CD4-positive, alpha-beta memory T cell (primary cell): Measurements from ENCODE around the gene GGNBP2. TPM values are rescaled to one million over a fixed set of nuclear protein-coding genes. Genes with fewer than 3 reads are reported as not detected.

Source experiments
- CTCF ChIA-PET: fragments of 350-600 bp; sonication (Branson Sonifier 250); formaldehyde crosslinking; loops from one replicate; lab custom pipeline; 2021; ENCODE audit warnings: inconsistent platforms; ENCODE audit not compliant: partially characterized antibody; lab: Charles Lee
- POLR2A ChIA-PET: fragments of 350-600 bp; sonication (Branson Sonifier 250); formaldehyde crosslinking; loops from one replicate; lab custom pipeline; 2021; ENCODE audit not compliant: partially characterized antibody; lab: Charles Lee
- DNase-seq, 5 donors: peaks; one replicate each; pipeline versions ENCODE4 v3.0.0 to v3.0.0-alpha.2; 2020 to 2022; ENCODE audit warnings: mixed read lengths in 1 of 5
- H3K27ac ChIP-seq: one replicate; pipeline ENCODE4 v1.7.0; 2013; ENCODE audit warnings: low read depth, low read length
- H3K27me3 ChIP-seq: 2 replicates; pipeline ENCODE4 v1.7.0; 2013; ENCODE audit warnings: mild to moderate bottlenecking, low read length, moderate library complexity; ENCODE audit not compliant: insufficient read depth
- H3K36me3 ChIP-seq: 2 replicates; pipeline ENCODE4 v1.7.0; 2013; ENCODE audit warnings: mild to moderate bottlenecking, low read length, moderate library complexity; ENCODE audit not compliant: insufficient read depth
- H3K4me1 ChIP-seq: 2 replicates; pipeline ENCODE4 v1.7.0; 2013; ENCODE audit warnings: mild to moderate bottlenecking, low read length, moderate library complexity; ENCODE audit not compliant: insufficient read depth
- H3K4me3 ChIP-seq, 2 donors: one replicate each; pipeline ENCODE4 v1.7.0; 2013; ENCODE audit warnings: low read length in 2 of 2, mild to moderate bottlenecking in 1 of 2
- H3K9me3 ChIP-seq, 2 donors: one replicate each; pipeline ENCODE4 v1.7.0; 2013; ENCODE audit warnings: low read length in 2 of 2, control low read depth in 1 of 2; ENCODE audit not compliant: control insufficient read depth in 1 of 2
- H3K27ac Mint-ChIP-seq, 7 donors: one replicate each; pipeline ENCODE4 v1.8.0; 2020 to 2021; ENCODE audit warnings: mixed read lengths in 7 of 7, mild to moderate bottlenecking in 6 of 7, inconsistent platforms in 3 of 7, moderate library complexity in 3 of 7
- H3K27me3 Mint-ChIP-seq, 2 donors: one replicate each; pipeline ENCODE4 v1.8.0; 2020 to 2021; ENCODE audit warnings: mixed read lengths in 2 of 2
- H3K36me3 Mint-ChIP-seq, 2 donors: one replicate each; pipeline ENCODE4 v1.8.0; 2020 to 2021; ENCODE audit warnings: mixed read lengths in 2 of 2, inconsistent platforms in 1 of 2, mild to moderate bottlenecking in 1 of 2
- H3K4me1 Mint-ChIP-seq, 4 donors: one replicate each; pipeline ENCODE4 v1.8.0; 2020 to 2021; ENCODE audit warnings: mixed read lengths in 4 of 4, mild to moderate bottlenecking in 1 of 4
- H3K4me3 Mint-ChIP-seq, 8 donors: one replicate each; pipeline ENCODE4 v1.8.0; 2020 to 2021; ENCODE audit warnings: mixed read lengths in 8 of 8, mild to moderate bottlenecking in 7 of 8, moderate library complexity in 6 of 8, inconsistent platforms in 3 of 8
- H3K9me3 Mint-ChIP-seq, 8 donors: one replicate each; pipeline ENCODE4 v1.8.0; 2020 to 2021; ENCODE audit warnings: mixed read lengths in 8 of 8, mild to moderate bottlenecking in 5 of 8, inconsistent platforms in 3 of 8, moderate library complexity in 1 of 8
- intact Hi-C: fragments of 100-400 bp; cut with micrococcal nuclease; formaldehyde crosslinking; loops from one replicate; pipeline ENCODE4 v1.15.1; 2023
- polyA plus RNA-seq, 2 donors: library from polyadenylated mRNA; unstranded; fragments of 300-500 nt; fragmentation: Illumina TruSeq; gene quantifications; one replicate each; pipeline ENCODE4 v1.2.3, GENCODE V29; 2021
- total RNA-seq, 2 experiments: library from RNA; stranded (reverse); gene quantifications; one replicate each; pipeline ENCODE4 v1.2.3, GENCODE V29; 2021

The GGNBP2 gene
- total and polyA plus RNA-seq, 4 experiments from 2014 or later, result 45.5 to 143 (median 112) TPM

GRCh38 chr17:36501351-36501750, 43.4 kb upstream of the GGNBP2 start:
- peak overlapping the region in 1 of 7 donors; percentile 29 for H3K27ac Mint-ChIP-seq
- H3K4me1 Mint-ChIP-seq, result peaks cover 0 to 2% (median 0%) of the 10 kb centered on the region in 4 donors
- H3K9me3 ChIP-seq, result no peaks in the 10 kb centered on the region
- no peaks in the 10 kb centered on the region for H3K4me1 ChIP-seq
- no peak overlapping the region for H3K4me3 Mint-ChIP-seq
- no peaks in the 10 kb centered on the region for H3K27me3 Mint-ChIP-seq
- ChIA-PET POLR2A (no interaction called here), CTCF (no interaction called here)
- H3K27me3 ChIP-seq, result no peaks in the 10 kb centered on the region
- no peak for DNase-seq
- H3K36me3 ChIP-seq, result peaks cover 29% of the 10 kb centered on the region
- no peak overlapping the region for H3K4me3 ChIP-seq
- H3K36me3 Mint-ChIP-seq, result peaks cover 29 to 51% of the 10 kb centered on the region in 2 donors
- H3K27ac ChIP-seq, result no peak overlapping the region
- intact Hi-C loops, result no loop called here
- no peaks in the 10 kb centered on the region for H3K9me3 Mint-ChIP-seq

GRCh38 chr17:36501963-36502362, 42.8 kb upstream of the GGNBP2 start:
- Mint-ChIP-seq H3K4me1 (peaks cover 0 to 2% (median 0%) of the 10 kb centered on the region in 4 donors), H3K27ac (peak overlapping the region in 5 of 7 donors; percentile 63 to 91 (median 87)), H3K9me3 (no peaks in the 10 kb centered on the region), H3K36me3 (peaks cover 30 to 48% of the 10 kb centered on the region in 2 donors), H3K4me3 (no peak overlapping the region), H3K27me3 (no peaks in the 10 kb centered on the region)
- intact Hi-C loops, result no loop called here
- Histone ChIP-seq H3K27ac (no peak overlapping the region), H3K4me1 (no peaks in the 10 kb centered on the region), H3K27me3 (no peaks in the 10 kb centered on the region), H3K9me3 (no peaks in the 10 kb centered on the region), H3K4me3 (no peak overlapping the region), H3K36me3 (peaks cover 24% of the 10 kb centered on the region)
- no peak for DNase-seq
- ChIA-PET POLR2A (no interaction called here), CTCF (no interaction called here)

- H3K27me3 ChIP-seq, result no peaks in the 10 kb centered on the region
- Mint-ChIP-seq H3K4me3 (no peak overlapping the region), H3K9me3 (no peaks in the 10 kb centered on the region), H3K27ac (peak overlapping the region in 2 of 7 donors; percentile 42 to 43), H3K27me3 (no peaks in the 10 kb centered on the region), H3K36me3 (peaks cover 33 to 44% of the 10 kb centered on the region in 2 donors), H3K4me1 (peaks cover 0 to 2% (median 0%) of the 10 kb centered on the region in 4 donors)
- ChIA-PET POLR2A (no interaction called here), CTCF (no interaction called here)
- no peak for DNase-seq
- no peaks in the 10 kb centered on the region for H3K4me1 ChIP-seq
- no peak overlapping the region for H3K27ac ChIP-seq
- H3K9me3 ChIP-seq, result no peaks in the 10 kb centered on the region
- intact Hi-C loops, result no loop called here
- peaks cover 11% of the 10 kb centered on the region for H3K36me3 ChIP-seq
- no peak overlapping the region for H3K4me3 ChIP-seq
Observed at GRCh38 chr17:36503456-36504155, 41.1 kb upstream of the GGNBP2 start.

GRCh38 chr17:36504156-36504545, 40.6 kb upstream of the GGNBP2 start:
- Mint-ChIP-seq H3K4me1 (peaks cover 0 to 2% (median 0%) of the 10 kb centered on the region in 4 donors), H3K36me3 (peaks cover 30 to 39% of the 10 kb centered on the region in 2 donors), H3K9me3 (no peaks in the 10 kb centered on the region), H3K27me3 (no peaks in the 10 kb centered on the region), H3K27ac (peak overlapping the region in 1 of 7 donors; percentile 66), H3K4me3 (no peak overlapping the region)
- H3K9me3 ChIP-seq, result no peaks in the 10 kb centered on the region
- no peak overlapping the region for H3K4me3 ChIP-seq
- H3K4me1 ChIP-seq, result no peaks in the 10 kb centered on the region
- H3K27ac ChIP-seq, result no peak overlapping the region
- peaks cover 6% of the 10 kb centered on the region for H3K36me3 ChIP-seq
- no peaks in the 10 kb centered on the region for H3K27me3 ChIP-seq
- POLR2A ChIA-PET, result no interaction called here
- CTCF ChIA-PET, result no interaction called here
- no peak for DNase-seq
- intact Hi-C loops, result no loop called here

GRCh38 chr17:36505171-36505570, 39.5 kb upstream of the GGNBP2 start:
- Mint-ChIP-seq H3K9me3 (no peaks in the 10 kb centered on the region), H3K36me3 (peaks cover 29 to 47% of the 10 kb centered on the region in 2 donors), H3K27me3 (no peaks in the 10 kb centered on the region), H3K4me1 (peaks cover 0 to 2% (median 0%) of the 10 kb centered on the region in 4 donors), H3K27ac (peak overlapping the region in 1 of 7 donors; percentile 31), H3K4me3 (no peak overlapping the region)
- H3K36me3 ChIP-seq, result peaks cover 4% of the 10 kb centered on the region
- intact Hi-C loops, result no loop called here
- no peaks in the 10 kb centered on the region for H3K9me3 ChIP-seq
- DNase-seq, result no peak
- ChIA-PET POLR2A (interaction anchor here (0.9 to 1.1 kb wide), 2 partner anchors 19 to 22 kb away, joined by 3 read pairs; partner anchors contain the start of gene ZNHIT3), CTCF (no interaction called here)
- H3K27ac ChIP-seq, result no peak overlapping the region
- no peak overlapping the region for H3K4me3 ChIP-seq
- H3K4me1 ChIP-seq, result no peaks in the 10 kb centered on the region
- H3K27me3 ChIP-seq, result no peaks in the 10 kb centered on the region

- H3K4me3 Mint-ChIP-seq, result no peak overlapping the region
- Histone ChIP-seq H3K27me3 (no peaks in the 10 kb centered on the region), H3K4me3 (no peak overlapping the region), H3K4me1 (no peaks in the 10 kb centered on the region), H3K36me3 (peaks cover 4% of the 10 kb centered on the region), H3K9me3 (no peaks in the 10 kb centered on the region), H3K27ac (no peak overlapping the region)
- no peaks in the 10 kb centered on the region for H3K27me3 Mint-ChIP-seq
- intact Hi-C loops, result no loop called here
- POLR2A ChIA-PET, result interaction anchor here (1.1 kb wide), 1 partner anchor 20 kb away, joined by 3 read pairs; the partner anchor contains the start of gene ZNHIT3
- peaks cover 0 to 2% (median 0%) of the 10 kb centered on the region in 4 donors for H3K4me1 Mint-ChIP-seq
- no peak for DNase-seq
- CTCF ChIA-PET, result no interaction called here
- H3K36me3 Mint-ChIP-seq, result peaks cover 29 to 51% of the 10 kb centered on the region in 2 donors
- H3K27ac Mint-ChIP-seq, result peak overlapping the region in 1 of 7 donors; percentile 57
- H3K9me3 Mint-ChIP-seq, result no peaks in the 10 kb centered on the region
Observed at GRCh38 chr17:36506249-36506826, 38.4 kb upstream of the GGNBP2 start.

GRCh38 chr17:36506831-36507230, 37.9 kb upstream of the GGNBP2 start:
- intact Hi-C loops, result no loop called here
- H3K27me3 ChIP-seq, result no peaks in the 10 kb centered on the region
- no peaks in the 10 kb centered on the region for H3K9me3 Mint-ChIP-seq
- no peak overlapping the region for H3K4me3 Mint-ChIP-seq
- H3K27me3 Mint-ChIP-seq, result no peaks in the 10 kb centered on the region
- POLR2A ChIA-PET, result no interaction called here
- H3K4me1 ChIP-seq, result no peaks in the 10 kb centered on the region
- H3K27ac Mint-ChIP-seq, result no peak overlapping the region
- DNase-seq, result no peak
- H3K4me1 Mint-ChIP-seq, result peaks cover 0 to 2% (median 0%) of the 10 kb centered on the region in 4 donors
- H3K27ac ChIP-seq, result no peak overlapping the region
- H3K4me3 ChIP-seq, result no peak overlapping the region
- H3K9me3 ChIP-seq, result no peaks in the 10 kb centered on the region
- CTCF ChIA-PET, result no interaction called here
- peaks cover 29 to 51% of the 10 kb centered on the region in 2 donors for H3K36me3 Mint-ChIP-seq
- peaks cover 4% of the 10 kb centered on the region for H3K36me3 ChIP-seq
